Spleen (tissue), 7 donors: Measurements from ENCODE around the gene ATP1A1.

Source experiments
- POLR2A ChIP-seq, 3 donors: fragments of 450-650 bp; IDR thresholded peaks; one replicate each; pipeline ENCODE4 v1.5.1; 2017; ENCODE audit warnings: antibody characterized with exemption in 3 of 3, mild to moderate bottlenecking in 1 of 3
- TF ChIP-seq, protein P1 (sequence below), 11 experiments: fragments of 200-600 bp in 7 of 11; fragments of 450-650 bp in 4 of 11; sonication (generic) in 4 of 11; IDR thresholded peaks in 8 of 11; conservative IDR thresholded peaks in 3 of 11; 1 replicate in 7 of 11; 2 replicates in 4 of 11; pipeline versions ENCODE4 v1.4.0 to v1.8.0; 2016 to 2021; ENCODE audit warnings: antibody characterized with exemption in 11 of 11, inconsistent platforms in 4 of 11, mild to moderate bottlenecking in 1 of 11
- donor health status: DM: no; HTN: no; CAD: no; lungs with moderate emphysema.
- donor health status: DM: no; HTN: no; CAD: no.
- donor health status: DM: no; HTN: no; CAD: no.

DNA sequence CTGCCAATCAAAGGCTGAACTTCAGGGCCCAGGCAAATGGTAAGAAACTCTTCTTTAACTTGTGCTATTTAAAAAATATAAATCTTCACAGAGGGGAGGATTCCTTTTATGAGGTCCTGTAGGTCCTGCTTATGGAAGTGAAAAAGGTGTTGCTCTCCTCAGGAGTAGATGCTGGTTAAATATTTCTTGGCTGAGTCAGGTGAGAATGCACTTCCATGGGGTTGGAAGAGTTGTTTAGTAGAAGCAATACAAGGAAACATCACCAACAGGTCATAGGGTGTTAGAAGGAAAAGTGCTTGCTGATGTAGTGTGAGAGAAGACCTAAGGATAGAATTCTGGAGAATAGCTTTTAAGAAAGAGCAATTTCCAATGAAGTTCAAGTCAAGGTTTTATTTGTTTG lies 42.2 kb upstream of the ATP1A1 start:
- TF ChIP-seq, protein P1, sequence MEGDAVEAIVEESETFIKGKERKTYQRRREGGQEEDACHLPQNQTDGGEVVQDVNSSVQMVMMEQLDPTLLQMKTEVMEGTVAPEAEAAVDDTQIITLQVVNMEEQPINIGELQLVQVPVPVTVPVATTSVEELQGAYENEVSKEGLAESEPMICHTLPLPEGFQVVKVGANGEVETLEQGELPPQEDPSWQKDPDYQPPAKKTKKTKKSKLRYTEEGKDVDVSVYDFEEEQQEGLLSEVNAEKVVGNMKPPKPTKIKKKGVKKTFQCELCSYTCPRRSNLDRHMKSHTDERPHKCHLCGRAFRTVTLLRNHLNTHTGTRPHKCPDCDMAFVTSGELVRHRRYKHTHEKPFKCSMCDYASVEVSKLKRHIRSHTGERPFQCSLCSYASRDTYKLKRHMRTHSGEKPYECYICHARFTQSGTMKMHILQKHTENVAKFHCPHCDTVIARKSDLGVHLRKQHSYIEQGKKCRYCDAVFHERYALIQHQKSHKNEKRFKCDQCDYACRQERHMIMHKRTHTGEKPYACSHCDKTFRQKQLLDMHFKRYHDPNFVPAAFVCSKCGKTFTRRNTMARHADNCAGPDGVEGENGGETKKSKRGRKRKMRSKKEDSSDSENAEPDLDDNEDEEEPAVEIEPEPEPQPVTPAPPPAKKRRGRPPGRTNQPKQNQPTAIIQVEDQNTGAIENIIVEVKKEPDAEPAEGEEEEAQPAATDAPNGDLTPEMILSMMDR (IDR thresholded peaks at IDR 0.05 in 8 of 11, conservative IDR thresholded peaks at IDR 0.05 in 3 of 11) = no peak
- TF ChIP-seq POLR2A (IDR thresholded peaks at IDR 0.05) = no peak
